GM18868 (cell line): ENCODE data around the gene CBY1.
"Not testable (repeated sequence)": the region's sequence is repeated elsewhere in the genome, so short reads cannot be mapped to it uniquely, and the experiment has no call there.

Source experiments
- ATAC-seq: cut with Tn5 transposase; IDR thresholded peaks from one replicate; pipeline ENCODE4 v1.9.1; 2021; ENCODE audit warnings: mild to moderate bottlenecking, moderate library complexity; ENCODE audit not compliant: unreplicated experiment

CBY1 gene

DNA sequence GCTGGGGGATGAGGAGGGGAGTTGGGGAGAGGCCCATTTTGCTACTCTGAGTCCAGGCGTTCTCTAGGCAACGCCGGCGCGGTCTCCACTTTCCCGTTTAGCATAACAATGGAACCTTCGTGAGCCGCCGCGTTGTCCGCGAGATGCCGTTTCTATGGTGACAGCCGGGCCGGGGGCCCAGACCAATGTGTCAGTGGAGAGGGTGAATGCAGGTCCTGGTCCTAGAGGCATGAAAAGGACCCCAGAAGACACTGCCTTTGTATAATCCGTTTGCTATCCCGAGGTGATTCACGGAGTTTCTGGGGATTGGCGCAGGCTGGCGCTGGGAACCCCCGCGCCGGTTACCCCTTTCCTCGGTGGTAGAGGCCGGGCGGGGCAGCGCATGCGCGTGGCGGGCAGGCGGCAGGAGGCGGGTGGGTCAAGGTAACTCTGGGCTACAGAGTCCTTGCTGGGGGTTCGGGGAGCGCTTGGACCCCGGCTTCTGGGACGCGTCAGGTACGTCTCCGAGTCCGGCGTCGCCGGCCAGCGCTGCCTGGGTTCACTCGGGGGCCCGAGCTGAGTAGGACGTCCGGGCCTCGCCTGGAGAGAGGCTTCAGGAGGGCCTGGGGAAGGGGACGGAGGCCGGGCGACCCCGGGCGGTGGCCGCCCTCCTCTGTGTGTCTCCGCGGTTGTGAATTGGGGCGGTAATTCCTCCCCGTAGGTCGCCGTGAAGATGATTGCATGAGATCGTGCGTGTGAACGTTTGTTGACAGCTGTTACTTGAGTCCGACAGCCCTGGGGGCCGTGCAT is at the start of gene CBY1, which contains the start of gene FAM227A:
TSS of gene CBY1 (plus strand) at position 383 of the 789 bp plus-strand sequence. CDS start 11,417 bp downstream, outside the sequence.
TSS of gene FAM227A (minus strand) at position 137 of the 789 bp plus-strand sequence. CDS start 6,224 bp downstream, outside the sequence.
- ATAC-seq, result peak; percentile 72

DNA sequence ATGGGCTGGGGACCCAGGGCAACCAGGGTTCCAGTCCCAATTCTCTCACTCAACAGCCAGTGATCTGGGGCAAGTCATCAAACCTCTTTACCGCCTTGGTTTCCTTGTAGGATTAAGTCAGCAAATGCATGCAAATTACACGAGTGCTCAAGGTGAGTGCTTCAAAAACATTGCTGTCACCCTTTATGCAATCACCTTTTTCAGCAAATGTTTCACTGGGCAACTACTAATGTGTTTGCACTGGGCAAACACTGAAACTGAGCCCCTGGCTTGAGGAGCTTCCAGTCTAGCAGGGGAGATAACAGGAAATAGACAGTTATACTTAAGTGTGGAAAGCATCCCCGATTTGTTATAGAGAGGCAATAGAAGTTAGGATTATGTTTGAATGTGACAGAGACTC is 48.8 kb upstream of the CBY1 start:
- no peak for ATAC-seq

DNA sequence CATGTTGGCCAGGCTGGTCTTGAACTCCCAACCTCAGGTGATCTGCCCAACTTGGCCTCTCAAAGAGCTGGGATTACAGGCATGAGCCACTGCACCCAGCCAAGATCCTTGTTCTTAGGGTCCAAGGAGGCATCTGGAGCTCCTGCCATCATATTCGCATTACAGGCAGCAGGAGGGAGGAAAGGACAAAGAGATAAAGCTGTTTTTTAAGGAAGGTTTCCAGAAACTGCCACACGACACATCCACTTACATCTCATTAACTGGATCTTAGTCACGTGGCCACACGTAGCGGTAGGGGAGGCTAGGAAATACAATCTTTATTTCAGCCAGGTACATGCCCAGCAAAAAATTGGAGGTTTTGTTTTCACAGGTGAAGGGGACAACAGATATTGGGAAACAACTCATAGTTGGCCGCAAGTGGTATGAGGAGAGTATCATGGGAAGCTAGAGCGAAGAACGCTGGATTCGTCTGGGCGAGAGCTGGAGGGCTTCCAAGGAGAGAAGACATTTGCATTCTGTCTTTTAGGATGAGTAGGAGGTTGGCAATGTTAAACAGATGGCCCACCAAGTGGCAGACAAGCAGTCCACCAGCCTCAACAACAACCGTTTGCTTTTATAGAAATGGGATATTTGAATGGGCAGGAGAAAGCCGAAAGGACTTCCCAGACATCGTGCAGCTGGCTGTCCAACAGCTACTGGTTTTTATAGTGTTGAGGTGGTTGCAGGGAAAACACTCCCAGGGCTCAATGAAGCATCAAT is 47.3 kb upstream of the CBY1 start:
- no peak for ATAC-seq

- no peak for ATAC-seq
These were observed 46.2 kb upstream of the CBY1 start for GRCh38 chr22:38610234-38610633.

GRCh38 chr22:38611559-38611958 is 44.9 kb upstream of the CBY1 start:
- ATAC-seq, result no peak

DNA sequence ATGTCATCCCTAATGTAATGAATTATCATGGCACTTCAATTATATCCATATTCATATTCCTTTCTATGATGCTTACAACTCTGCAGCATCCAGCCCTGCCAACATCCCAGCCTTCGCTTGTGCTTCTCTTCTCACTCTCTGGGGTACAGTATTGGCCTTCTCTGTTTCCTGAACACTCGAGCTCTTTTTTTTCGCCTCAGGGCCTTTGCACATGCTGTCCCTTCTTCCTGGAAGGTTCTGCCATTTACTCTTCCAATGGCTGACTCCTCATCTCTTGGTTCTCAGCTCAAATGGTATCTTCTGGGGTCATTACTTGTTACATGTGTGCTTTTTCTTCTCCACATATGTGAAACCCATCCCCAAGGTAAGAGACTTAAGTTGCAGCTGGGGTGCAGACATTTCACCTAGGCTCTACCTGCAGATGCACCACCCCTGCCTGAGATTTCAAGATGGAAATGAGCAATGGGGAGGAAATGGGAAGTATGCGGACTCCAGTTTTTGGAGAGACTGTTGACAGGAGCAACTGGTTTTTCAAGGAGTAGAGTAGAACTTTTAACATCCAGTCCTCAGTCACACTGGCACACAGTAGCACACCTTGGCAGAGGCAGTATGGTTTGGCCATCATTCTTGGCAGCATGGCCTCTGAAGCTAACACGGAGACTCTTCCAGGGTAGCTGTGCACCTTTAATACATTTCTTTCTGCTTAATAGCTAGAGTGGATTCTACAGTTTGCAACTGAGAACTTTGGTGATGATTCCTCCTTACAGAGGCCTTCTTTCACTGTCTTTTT is 44.0 kb upstream of the CBY1 start:
- no peak for ATAC-seq

- no peak for ATAC-seq
These were observed 42.9 kb upstream of the CBY1 start for GRCh38 chr22:38613588-38613987.

- no peak for ATAC-seq
These were observed 41.9 kb upstream of the CBY1 start for GRCh38 chr22:38614332-38615063.

DNA sequence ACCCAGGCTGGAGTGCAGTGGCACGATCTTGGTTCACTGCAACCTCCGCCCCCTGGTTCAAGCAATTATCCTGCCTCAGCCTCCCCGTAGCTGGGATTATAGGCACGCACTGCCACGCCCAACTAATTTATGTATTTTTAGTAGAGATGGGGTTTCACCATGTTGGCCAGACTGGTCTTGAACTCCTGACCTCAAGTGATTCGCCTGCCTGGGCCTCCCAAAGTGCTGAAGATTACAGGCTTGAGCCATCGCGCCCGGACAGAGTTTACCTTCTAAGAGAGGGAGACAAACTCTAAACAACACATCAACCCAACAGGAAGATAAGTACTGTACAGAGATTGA is 41.4 kb upstream of the CBY1 start:
- not testable (repeated sequence) for ATAC-seq

DNA sequence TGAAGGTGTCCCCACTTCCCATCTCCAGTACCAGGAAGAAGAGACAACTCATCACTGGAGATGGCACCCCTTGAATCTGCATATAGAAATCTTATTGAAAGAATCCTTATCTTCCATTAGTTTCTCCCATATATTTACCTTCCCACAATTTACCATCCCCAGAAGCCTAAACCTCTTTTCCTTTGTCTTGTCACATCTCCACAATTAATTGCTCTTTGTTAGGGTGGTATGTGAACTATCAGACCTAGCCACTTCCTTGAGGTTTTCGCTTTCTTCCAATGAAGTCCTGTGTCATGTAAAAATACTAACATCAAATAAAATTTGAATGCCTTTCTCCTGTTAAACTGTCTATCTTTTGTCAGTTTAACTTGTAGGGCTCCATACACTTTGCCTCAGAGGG is 38.2 kb upstream of the CBY1 start:
- no peak for ATAC-seq

DNA sequence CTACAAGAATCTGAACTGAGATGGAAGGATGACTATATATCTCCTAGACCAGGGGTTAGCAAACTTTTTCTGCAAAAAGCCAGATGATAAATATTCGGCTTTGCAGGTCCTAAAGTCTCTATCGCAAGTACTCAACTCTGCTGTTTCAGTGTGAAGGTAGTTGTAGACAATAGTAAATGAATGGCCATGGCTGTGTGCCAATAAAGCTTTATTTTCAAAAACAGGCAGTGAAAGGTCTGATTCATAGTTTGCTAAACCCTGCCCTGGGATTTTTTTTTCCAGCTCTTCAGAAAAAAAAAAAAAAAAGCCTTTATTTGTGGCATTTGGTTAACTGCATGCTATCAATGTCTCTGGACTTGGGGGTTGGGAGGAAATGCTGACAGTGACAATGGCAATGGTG is 37.8 kb upstream of the CBY1 start:
- no peak for ATAC-seq

- ATAC-seq, result no peak
These were observed 33.1 kb upstream of the CBY1 start for GRCh38 chr22:38623351-38623750.

DNA sequence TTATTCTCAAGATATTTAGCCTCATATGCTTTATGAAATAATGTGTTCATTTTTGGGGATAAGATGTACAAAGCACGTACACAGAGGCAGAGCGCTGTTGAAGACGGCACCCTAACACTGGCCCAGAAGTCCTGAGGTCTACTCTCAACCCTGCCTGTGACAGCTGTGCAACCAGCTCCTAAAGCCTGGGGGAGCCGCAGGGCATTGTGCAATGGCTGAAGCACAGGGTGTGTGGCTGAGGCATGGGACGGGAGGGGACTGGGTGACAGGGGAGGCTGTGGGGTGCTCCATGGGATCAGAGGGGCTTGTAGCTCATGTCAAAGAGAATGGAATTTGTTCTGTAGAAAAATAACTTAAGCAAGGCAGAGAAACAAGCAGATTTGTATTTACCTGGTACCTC is 28.0 kb upstream of the CBY1 start:
- ATAC-seq, result no peak

DNA sequence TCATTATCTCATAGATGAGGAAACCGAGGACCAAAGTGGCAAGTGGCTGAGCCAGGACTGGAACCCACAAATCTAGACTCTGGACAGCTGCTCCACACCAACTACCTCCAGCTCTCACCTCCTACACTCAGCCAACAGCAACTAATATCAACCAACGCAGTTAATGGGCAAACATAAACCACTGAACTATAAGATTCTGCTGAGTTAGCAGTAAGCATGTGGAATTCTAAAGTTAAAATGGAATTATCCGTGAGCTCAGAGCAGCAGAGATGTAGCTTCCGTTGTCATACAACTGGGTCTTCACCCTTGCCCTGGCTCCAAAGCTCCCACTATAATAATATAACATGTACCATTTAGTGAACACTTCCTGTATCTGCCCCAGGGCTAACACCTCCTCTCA is 27.3 kb upstream of the CBY1 start:
- ATAC-seq, result no peak

- no peak for ATAC-seq
These were observed 24.7 kb upstream of the CBY1 start for GRCh38 chr22:38631724-38632123.

DNA sequence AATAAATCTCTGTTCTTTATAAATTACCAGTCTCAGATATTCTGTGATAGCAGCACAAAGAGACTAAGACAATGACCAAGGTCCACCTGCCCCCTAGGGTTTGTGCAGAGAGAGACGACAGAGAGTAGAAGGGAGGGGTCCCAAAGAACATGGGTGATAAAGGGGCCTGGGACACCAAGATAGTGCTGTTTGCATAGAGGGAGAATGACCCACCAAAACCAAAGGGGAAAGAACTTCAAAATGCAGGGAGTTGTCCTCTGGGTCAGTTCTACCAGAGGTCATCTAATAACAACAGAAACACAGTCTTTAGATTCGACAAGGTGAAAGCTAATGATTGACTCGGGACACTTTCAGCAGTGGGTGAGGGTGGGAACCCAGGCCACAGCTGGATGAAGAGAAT is 23.9 kb upstream of the CBY1 start:
- ATAC-seq, result no peak

GRCh38 chr22:38638216-38638615 is 18.2 kb upstream of the CBY1 start:
- no peak for ATAC-seq

DNA sequence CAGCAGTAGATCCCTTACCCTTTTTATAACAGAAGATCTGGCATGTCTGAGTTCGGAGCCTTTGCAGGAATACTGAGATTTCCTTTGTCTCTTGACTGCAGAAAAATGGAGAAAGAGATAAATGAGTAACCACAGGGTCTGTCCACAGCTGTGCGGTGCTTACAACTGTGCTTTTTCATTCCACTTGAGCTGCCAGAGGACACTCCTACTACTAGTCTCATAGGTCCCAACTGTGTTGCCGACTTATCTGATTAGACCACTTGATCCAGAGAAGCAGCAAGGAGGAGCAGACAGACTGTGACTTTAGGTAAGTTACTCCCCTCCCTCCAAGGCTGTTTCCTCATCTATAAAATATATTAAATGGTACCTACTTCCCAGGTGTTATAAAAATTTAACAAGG is 17.7 kb upstream of the CBY1 start:
- no peak for ATAC-seq

DNA sequence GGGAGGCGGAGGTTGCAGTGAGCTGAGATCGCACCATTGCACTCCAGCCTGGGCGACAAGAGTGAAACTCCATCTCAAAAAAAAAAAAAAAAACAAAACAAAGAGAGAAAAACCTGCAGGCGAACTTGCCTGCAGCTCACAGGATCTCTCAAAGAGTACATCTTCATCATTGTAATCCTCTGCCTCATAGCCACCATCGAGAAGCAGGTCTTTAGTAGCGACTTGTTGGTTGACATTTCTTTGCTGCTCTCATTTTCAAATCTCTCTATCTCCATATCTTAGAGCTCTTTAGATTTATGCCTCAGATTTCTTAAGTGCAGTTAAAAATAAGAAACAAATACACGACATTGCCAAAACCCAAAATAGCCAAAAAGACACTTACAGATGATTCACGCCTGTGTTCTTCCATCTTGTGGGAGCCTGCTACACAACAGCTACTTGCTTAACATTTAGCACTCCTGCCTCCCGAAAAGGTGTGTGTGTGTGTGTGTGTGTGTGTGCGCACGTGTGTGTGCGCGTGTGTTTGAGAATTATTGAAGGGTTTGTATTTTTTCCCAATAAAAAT is 14.9 kb upstream of the CBY1 start:
- no peak for ATAC-seq

- ATAC-seq, result not testable (repeated sequence)
These were observed 12.2 kb upstream of the CBY1 start for GRCh38 chr22:38644245-38644644.
